Superior temporal gyrus (tissue), 1 donor: ENCODE results near the gene HEATR3.
"Not testable (repeated sequence)": the region's sequence is repeated elsewhere in the genome, so short reads cannot be mapped to it uniquely, and the experiment has no call there.

Experiments used
- DNase-seq: peaks from one replicate; pipeline ENCODE4 v3.0.0-alpha.2; 2016; ENCODE audit errors: extremely low spot score

The HEATR3 gene

DNA sequence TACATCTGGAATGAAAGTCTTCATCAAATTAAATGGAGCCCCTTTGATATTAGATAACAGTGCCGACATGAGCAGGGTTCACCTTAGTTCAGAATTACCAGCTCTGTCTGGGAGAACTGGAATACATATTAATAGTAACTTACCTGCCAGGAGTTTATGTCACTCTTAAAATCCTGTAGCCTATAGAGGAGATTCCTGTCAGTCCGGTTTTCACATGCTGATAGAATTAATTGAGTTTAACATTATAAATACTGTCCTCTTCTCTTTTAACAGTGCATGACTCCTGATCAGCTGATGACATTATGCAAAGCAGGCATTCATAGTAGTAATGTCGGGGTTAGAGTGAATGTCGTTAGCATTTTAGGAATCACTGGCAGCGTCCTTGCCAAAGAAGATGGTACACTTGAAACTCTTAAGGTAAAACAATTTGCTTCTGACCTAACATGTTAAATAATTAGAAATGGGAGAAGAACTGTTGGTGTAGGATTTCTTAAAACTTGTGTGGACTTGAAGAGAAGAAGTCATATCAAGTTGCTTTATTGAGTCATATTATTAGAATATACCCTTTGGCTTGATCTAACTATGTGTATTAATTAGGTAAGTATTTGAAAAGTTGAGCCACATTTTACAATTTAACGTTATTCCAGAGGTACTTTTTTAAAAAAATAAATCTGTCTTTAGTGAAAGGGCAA lies 34.3 kb downstream of the HEATR3 start:
- DNase-seq = no peak

DNA sequence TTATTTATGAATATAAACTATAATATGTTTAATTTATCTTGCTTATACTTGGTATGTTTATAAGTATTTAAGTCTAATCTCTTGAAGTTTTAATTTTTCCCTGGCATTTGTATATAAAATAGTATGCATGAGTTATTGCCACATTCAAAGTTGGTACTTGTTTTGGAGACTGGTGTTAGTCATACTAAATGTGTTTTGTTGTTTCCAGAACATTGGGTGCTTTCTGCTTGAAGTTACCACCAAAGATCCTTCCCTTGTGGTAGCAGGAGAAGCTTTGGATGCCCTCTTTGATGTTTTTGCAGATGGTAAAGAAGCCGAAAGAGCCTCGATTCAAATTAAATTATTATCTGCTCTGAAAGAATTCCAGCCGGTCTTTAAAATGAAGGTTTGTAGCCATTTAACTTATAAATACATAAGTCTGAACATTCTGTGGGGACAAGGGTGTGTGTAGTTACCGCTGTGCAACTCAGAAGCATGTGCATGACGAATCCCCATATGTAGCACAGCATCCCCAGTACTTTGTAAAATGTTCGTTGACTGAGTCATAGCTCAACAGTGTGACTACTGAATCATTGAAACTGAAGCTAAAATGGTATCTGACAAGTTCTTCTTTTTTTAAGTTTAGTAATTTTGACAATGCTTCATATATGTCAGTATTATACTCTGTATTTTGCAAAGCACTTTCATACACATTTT lies 36.4 kb downstream of the HEATR3 start:
- DNase-seq = peak; percentile 23

GRCh38 chr16:50103764-50104163 lies 38.0 kb downstream of the HEATR3 start:
- DNase-seq = no peak

GRCh38 chr16:50114357-50115129 lies 48.8 kb downstream of the HEATR3 start:
- DNase-seq = no peak

DNA sequence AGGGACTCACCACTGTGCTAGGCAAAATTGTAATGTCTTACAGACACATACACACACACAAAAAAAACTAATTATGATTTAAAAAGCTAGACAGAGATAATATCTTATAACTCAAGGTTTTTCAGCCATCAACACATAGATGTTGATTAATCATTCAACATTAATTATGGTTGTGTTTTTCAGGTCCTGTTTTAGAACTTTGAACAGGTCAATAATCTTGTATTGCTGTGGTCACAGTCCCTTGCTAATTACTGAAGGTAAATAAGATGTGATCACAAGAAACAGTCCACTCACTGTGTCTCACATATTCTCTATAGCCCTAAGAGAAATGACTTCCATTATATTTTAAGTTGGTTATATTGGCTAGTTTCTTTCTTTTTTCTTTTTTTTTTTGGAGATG lies 54.9 kb downstream of the HEATR3 start:
- no peak for DNase-seq

GRCh38 chr16:50121278-50121677 lies 55.5 kb downstream of the HEATR3 start:
- DNase-seq = no peak

DNA sequence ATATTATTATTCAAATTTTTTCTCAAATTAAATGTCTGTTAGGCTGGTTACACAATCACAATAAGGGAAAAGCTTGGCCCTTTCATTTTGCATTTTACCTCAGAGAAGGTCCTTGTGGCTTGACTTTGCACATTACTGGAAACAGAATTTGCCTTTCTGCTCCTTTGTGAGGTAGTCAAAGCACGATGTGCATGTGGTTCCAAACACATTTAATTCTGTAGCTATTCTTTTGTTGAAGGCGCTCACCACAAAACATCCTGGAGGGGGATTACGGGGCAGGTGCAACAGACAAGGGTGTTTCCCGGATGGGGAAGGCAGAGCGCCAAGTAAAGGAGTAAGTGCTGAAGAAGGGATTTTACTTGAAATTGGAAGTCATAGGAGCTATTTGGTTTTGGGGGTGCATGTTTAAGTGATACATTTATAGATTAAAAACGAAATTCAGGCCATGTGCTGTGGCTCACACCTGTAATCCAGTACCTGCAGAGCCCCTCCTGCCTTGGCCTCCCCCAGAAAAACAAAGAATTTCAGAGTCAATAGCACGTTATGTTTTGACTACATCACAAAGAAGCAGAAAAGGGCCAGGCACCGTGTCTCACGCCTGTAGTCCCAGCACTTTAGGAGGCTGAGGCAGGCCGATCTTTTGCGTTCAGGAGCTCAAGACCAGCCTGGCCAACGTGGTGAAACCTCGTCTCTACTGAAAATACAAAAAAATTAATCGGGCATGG lies 56.1 kb downstream of the HEATR3 start:
- DNase-seq = no peak

- DNase-seq = no peak
These were observed 57.6 kb downstream of the HEATR3 start for GRCh38 chr16:50123417-50123816.

DNA sequence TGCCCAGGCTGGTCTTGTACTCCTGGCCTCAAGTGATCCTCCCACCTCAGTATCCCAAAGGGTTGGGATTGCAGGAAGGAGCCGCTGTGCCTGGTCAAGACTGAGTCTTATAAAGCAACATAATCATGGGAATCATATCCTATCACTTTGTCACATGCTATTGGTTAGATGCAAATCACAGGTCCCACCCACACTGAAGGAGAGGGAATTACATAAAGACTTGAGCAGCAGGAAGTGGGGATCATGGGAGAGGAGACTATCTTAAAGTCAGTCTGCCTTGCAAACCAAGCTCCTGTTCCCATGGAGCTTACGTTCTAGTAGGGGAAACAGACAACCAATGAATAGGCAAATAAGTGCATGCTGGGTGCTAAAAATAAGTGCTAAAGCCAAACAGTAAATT lies 59.0 kb downstream of the HEATR3 start:
- no peak for DNase-seq

GRCh38 chr16:50126183-50126582 lies 60.4 kb downstream of the HEATR3 start:
- DNase-seq = no peak

DNA sequence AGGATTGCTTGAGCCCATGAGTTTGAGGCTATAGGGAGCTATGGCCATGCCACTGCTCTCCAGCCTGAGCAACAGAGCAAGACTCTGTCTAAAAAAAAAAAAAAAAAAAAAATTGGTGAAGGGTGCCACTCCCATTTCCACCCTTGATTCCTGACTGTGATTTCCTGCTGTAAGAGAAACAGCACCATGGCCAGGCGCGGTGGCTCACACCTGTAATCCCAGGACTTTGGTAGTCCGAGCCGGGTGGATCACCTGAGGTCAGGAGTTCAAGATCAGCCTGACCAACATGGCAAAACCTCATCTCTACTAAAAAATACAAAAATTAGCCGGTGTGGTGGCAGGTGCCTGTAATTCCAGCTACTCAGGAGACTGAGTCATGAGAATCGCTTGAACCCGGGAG lies 66.8 kb downstream of the HEATR3 start:
- DNase-seq = not testable (repeated sequence)

GRCh38 chr16:50133214-50133613 lies 67.4 kb downstream of the HEATR3 start:
- no peak for DNase-seq

DNA sequence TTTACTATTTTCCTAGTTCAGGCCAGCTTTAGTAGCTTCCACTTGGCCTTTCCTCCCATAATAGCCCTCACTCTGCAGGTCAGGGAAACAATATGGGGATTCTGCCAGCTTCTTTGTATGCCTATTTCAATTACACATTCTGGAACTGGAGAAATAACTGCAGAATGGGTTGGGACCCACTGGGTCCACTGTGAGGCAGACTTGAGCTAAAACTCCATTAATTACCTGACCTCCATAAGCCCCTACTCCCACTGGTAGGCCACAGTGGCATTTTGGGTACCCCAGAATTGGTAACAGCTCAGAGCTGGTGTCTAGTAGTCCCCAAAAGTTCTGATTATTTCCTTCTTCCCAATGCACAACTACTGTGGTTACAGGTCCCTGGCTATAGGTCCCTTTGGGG lies 70.6 kb downstream of the HEATR3 start:
- DNase-seq = no peak

DNA sequence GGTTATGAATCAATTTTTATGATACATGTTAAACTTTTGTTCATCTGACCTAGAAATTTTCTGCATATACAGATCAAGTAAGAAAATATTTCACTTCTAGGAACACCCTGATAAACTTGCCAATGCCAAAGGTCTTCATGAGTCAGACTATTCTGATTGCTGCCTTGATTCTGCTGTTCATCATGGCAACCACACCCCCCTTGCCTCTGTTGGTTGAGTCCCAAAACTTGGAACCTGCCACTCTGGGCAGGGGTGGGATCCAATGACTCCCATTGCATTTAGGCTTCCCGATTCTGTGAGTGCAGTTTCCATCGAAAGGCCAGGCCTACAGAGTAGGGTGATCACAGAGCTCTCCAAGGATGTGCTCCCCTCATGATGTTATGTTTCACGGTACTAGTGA lies 71.5 kb downstream of the HEATR3 start:
- no peak for DNase-seq

GRCh38 chr16:50139580-50139979 lies 73.8 kb downstream of the HEATR3 start:
- DNase-seq = no peak

- no peak for DNase-seq
These were observed 78.4 kb downstream of the HEATR3 start for GRCh38 chr16:50144211-50144610.

DNA sequence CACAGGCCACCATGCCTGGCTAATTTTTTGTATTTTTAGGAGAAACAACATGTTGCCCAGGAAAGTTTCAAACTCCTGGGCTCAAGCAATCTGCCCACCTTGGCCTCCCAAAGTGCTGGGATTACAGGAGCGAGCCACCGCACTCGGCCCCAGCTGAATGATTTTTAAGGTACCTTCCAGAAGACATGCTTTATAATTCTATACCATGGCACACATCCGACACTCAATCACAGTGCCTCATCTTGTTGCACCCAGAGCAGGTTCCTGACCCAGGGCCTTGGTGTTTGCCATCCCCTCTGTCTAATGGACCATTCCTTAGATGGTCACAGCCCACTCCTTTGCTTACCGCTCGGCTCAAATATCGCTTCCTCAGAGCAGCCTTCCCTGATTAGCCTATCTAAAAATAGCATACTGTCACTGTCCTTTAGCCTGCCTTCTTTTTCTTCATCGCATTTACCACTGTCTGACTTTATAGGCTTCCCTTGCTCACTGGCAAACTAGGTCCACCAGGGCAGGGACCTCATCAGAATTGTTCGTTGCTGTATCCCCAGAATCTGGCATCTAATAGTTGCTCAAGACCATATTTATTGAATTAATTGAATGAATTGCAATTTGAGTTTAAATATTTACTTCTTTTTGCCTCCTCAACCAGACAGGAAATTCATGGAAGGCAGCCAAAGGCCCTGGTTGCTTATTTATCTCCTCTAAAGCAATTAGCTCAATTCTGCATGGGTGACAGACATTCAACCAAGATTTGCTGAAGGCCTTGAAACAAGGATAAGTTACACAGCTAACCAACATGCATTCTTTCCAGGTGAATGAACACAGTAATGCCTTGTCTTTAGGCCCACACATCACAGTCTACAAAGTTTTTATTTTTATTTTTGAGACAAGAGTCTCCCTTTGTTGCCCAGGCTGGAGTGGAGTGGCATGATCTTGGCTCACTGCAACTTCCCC lies 81.0 kb downstream of the HEATR3 start:
- DNase-seq = no peak

GRCh38 chr16:50151322-50151721 lies 85.6 kb downstream of the HEATR3 start:
- DNase-seq = no peak

GRCh38 chr16:50151756-50152155 lies 86.0 kb downstream of the HEATR3 start:
- no peak for DNase-seq

DNA sequence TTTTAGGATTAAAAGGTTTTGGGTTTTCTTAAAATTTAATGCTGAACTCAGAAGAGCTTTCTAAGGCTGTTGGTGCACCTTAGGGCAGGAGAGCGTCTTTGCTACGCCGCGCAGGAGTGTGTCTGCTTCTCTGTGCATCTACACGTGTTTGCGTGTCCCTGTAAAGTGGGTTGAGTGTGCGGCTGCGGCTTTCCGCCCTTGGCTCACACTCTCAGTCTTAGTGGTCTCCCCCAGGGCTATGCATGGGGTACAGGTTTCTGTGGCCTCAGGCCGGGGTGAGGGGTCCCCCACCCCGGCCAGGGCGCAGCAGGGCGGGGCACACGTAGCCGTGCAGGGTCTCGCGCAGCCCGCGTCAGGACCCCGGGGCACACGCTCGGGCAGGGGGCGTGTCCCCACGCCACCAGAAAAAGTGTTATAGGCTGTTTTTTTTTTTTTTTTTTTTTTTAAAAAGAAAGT lies 86.6 kb downstream of the HEATR3 start:
- peak; percentile 50 for DNase-seq
